SK-N-MC (cell line): ENCODE results near the gene NKD1.

Experiments
- EZH2 ChIP-seq: fragments of 200-600 bp; sonication (generic); IDR thresholded peaks from one replicate; pipeline ENCODE4 v1.6.1; 2017; ENCODE audit warnings: antibody characterized with exemption
- FOXP2 ChIP-seq: optimal IDR thresholded peaks from 2 replicates; pipeline ENCODE3; 2011; ENCODE audit warnings: mild to moderate bottlenecking, moderate library complexity; ENCODE audit not compliant: insufficient read depth; ENCODE audit errors: extremely low read length, control extremely low read depth
- POLR2AphosphoS5 ChIP-seq: IDR thresholded peaks from 2 replicates; pipeline ENCODE4 v1.6.1; 2012; ENCODE audit warnings: mild to moderate bottlenecking, low read depth, low read length, borderline replicate concordance

DNA sequence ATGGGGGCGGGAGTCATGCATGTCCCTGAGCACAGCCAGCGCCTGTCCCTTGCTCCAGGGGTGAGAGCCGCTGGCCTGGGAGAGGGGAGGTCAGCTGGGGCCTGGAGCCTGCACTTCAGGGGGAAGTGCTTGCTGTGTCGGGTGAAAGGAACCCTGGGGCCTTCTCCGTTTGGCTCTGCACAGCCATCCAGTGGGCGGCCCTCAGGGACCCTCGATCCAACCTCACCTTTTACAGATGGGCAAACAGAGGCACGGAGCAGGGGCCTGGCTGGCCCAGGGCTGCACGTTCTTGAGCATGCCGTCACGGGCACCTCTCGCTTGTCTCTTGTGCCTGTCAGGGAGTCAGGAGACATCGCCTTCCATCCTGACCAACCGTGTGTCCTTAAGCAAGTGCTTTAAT is 131.1 kb downstream of the NKD1 start:
- no peak for TF ChIP-seq POLR2AphosphoS5
- no peak for TF ChIP-seq EZH2
- no peak for TF ChIP-seq FOXP2
